Upper lobe of right lung (tissue), 1 donor: ENCODE measurements around the gene CD7. TPM values are rescaled to one million over a fixed set of nuclear protein-coding genes. Genes with fewer than 3 reads are reported as not detected.

Experiments used
- ATAC-seq: fragments of 200-7000 bp; cut with Tn5 transposase; one replicate; pipeline ENCODE4 v1.9.1; 2020; ENCODE audit warnings: mild to moderate bottlenecking, moderate library complexity
- DNase-seq: peaks from one replicate; pipeline ENCODE4 v3.0.0-alpha.2; 2020
- H3K27ac ChIP-seq: fragments of 200-600 bp; one replicate; pipeline ENCODE4 v1.8.0; 2022
- H3K27me3 ChIP-seq: fragments of 200-600 bp; one replicate; pipeline ENCODE4 v1.8.0; 2022; ENCODE audit warnings: mild to moderate bottlenecking
- H3K36me3 ChIP-seq: fragments of 200-600 bp; one replicate; pipeline ENCODE4 v1.8.0; 2022
- H3K4me1 ChIP-seq: fragments of 200-600 bp; one replicate; pipeline ENCODE4 v1.8.0; 2022
- H3K4me3 ChIP-seq: fragments of 200-600 bp; one replicate; pipeline ENCODE4 v1.8.0; 2022; ENCODE audit warnings: mild to moderate bottlenecking
- H3K9me3 ChIP-seq: fragments of 200-600 bp; one replicate; pipeline ENCODE4 v1.8.0; 2022
- intact Hi-C: fragments of 100-400 bp; cut with DNase I; formaldehyde crosslinking; loops from one replicate; pipeline ENCODE4 v1.11.0; 2022
- total RNA-seq: library from RNA; stranded (reverse); fragmentation: NEBNext Ultra II Directional; extraction: Animal tissue kit (Norgen Biotek cat#: 25700); gene quantifications from one replicate; pipeline ENCODE4 v1.2.1, GENCODE V29; 2021
- TF ChIP-seq, protein P1 (sequence below): fragments of 200-600 bp; IDR thresholded peaks from one replicate; pipeline ENCODE4 v1.8.0; 2022; ENCODE audit warnings: antibody characterized with exemption
- donor health status: DM: no; HTN: yes; CAD: no; lungs with severe emphysema.

Gene CD7
- total RNA-seq, 1 donor from 2014 or later, result 7.2 TPM

GRCh38 chr17:82358465-82359350 lies 41.3 kb upstream of the CD7 start, which contains the start of gene TEX19:
TEX19 (plus strand) TSS chr17:82359247; CDS start chr17:82362151, 2,904 bp downstream.
- intact Hi-C loops, result loop anchor here (10.0 kb wide), 2 partner anchors 46 to 196 kb away; no protein-coding TSS in a partner anchor

GRCh38 chr17:82357394-82357793 lies 40.0 kb upstream of the CD7 start:
- H3K4me1 ChIP-seq, result no peaks in the 10 kb centered on the region
- H3K36me3 ChIP-seq, result no peaks in the 10 kb centered on the region
- ATAC-seq, result no peak
- H3K4me3 ChIP-seq, result no peak overlapping the region
- TF ChIP-seq, protein P1, sequence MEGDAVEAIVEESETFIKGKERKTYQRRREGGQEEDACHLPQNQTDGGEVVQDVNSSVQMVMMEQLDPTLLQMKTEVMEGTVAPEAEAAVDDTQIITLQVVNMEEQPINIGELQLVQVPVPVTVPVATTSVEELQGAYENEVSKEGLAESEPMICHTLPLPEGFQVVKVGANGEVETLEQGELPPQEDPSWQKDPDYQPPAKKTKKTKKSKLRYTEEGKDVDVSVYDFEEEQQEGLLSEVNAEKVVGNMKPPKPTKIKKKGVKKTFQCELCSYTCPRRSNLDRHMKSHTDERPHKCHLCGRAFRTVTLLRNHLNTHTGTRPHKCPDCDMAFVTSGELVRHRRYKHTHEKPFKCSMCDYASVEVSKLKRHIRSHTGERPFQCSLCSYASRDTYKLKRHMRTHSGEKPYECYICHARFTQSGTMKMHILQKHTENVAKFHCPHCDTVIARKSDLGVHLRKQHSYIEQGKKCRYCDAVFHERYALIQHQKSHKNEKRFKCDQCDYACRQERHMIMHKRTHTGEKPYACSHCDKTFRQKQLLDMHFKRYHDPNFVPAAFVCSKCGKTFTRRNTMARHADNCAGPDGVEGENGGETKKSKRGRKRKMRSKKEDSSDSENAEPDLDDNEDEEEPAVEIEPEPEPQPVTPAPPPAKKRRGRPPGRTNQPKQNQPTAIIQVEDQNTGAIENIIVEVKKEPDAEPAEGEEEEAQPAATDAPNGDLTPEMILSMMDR, result no peak
- DNase-seq, result no peak
- intact Hi-C loops, result loop anchor here (10.0 kb wide), 2 partner anchors 47 to 197 kb away; no protein-coding TSS in a partner anchor
- no peaks in the 10 kb centered on the region for H3K9me3 ChIP-seq
- H3K27ac ChIP-seq, result no peak overlapping the region
- peaks cover 5% of the 10 kb centered on the region for H3K27me3 ChIP-seq

More at GRCh38 chr17:82358465-82359350, 41.3 kb upstream of the CD7 start, which contains the start of gene TEX19:
- ATAC-seq (no peak), DNase-seq (no peak)
- Histone ChIP-seq H3K9me3 (no peaks in the 10 kb centered on the region), H3K4me3 (no peak within 1 kb of the TSS), H3K4me1 (no peaks in the 10 kb centered on the region), H3K27me3 (peaks cover 5% of the 10 kb centered on the region), H3K27ac (no peak within 1 kb of the TSS), H3K36me3 (no peaks in the 10 kb centered on the region)
- TF ChIP-seq, protein P1, result no peak

- peak; percentile 76 for DNase-seq
- H3K27ac ChIP-seq, result peak overlapping the region; percentile 36
Measured at GRCh38 chr17:82356845-82357355, 39.5 kb upstream of the CD7 start.

DNA sequence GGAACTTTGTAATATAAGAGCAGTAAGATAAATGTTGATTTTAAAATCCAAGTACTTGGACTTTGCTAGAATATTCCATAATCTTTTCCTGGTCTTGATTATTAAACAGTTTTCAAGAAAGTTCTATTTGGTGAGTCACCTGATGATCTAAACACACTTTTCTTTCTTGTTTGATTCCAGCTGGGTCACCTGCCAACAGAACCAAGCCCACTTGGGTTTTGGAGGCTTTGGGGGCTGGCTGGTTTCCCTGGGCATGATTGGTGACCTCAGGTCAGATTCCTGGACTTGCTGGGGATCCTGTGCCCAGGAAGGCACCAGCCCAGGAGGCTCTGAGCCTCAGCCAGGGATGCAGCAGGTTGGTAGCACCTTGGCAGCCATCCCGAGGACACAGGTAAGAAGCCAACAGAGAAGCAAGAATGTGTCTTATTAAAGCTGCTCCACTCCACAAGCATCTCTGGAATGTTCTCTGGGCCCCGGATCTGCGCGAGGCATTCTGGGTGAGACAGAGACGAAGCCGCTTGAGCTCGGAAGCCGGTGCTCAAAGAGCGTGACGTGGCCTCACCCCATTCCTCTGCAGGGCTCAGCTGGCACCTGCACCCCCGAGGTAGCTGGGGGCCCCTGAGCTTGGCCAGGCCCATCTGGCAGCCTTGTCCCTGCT lies 38.5 kb upstream of the CD7 start:
- Histone ChIP-seq H3K4me1 (no peaks in the 10 kb centered on the region), H3K9me3 (no peaks in the 10 kb centered on the region), H3K36me3 (no peaks in the 10 kb centered on the region), H3K27me3 (peaks cover 5% of the 10 kb centered on the region), H3K4me3 (no peak overlapping the region), H3K27ac (no peak overlapping the region)
- ATAC-seq (peak; percentile 82), DNase-seq (peak; percentile 81)
- TF ChIP-seq, protein P1, result no peak
- intact Hi-C loops, result loop anchor here (10.0 kb wide), 2 partner anchors 49 to 199 kb away; no protein-coding TSS in a partner anchor

More at GRCh38 chr17:82356845-82357355, 39.5 kb upstream of the CD7 start:
- Histone ChIP-seq H3K36me3 (no peaks in the 10 kb centered on the region), H3K9me3 (no peaks in the 10 kb centered on the region), H3K4me1 (no peaks in the 10 kb centered on the region), H3K27me3 (peaks cover 5% of the 10 kb centered on the region), H3K4me3 (no peak overlapping the region)
- intact Hi-C loops, result loop anchor here (10.0 kb wide), 2 partner anchors 48 to 198 kb away; no protein-coding TSS in a partner anchor
- peak; percentile 82 for ATAC-seq
- TF ChIP-seq, protein P1, result no peak

DNA sequence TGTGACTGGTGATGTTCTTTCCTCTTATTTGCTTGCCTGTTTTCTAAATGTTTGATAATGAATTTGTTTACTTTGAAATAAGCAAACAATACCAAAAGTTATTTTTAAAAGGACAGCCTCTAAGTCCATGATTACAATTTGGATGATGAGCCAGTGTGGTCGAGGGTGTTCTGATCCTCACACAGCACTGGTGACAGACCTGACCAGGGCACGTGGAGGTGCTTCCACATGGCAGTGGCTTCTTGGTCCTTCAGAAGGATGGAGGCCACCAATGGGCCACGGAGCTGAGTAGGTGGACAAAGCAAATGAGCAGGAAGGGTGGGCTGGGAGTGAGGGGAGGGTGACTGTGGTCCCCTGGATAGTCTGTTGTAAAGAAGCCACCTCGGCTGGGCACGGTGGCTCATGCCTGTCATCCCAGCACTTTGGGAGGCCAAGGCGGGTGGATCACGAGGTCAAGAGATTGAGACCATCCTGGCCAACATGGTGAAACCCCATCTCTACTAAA lies 37.4 kb upstream of the CD7 start:
- Histone ChIP-seq H3K9me3 (no peaks in the 10 kb centered on the region), H3K27ac (no peak overlapping the region), H3K4me1 (no peaks in the 10 kb centered on the region), H3K4me3 (no peak overlapping the region), H3K36me3 (no peaks in the 10 kb centered on the region), H3K27me3 (peaks cover 14% of the 10 kb centered on the region)
- DNase-seq (no peak), ATAC-seq (no peak)
- intact Hi-C loops, result loop anchor here (10.0 kb wide), 2 partner anchors 50 to 200 kb away; no protein-coding TSS in a partner anchor
- TF ChIP-seq, protein P1, result no peak
